GM10266 (cell line): ENCODE results near the gene PDXDC1.
"Not testable (repeated sequence)": the region's sequence is repeated elsewhere in the genome, so short reads cannot be mapped to it uniquely, and the experiment has no call there.

Source experiments
- DNase-seq: peaks from one replicate; pipeline ENCODE4 v3.0.0; 2012; ENCODE audit errors: extremely low spot score

The PDXDC1 gene

GRCh38 chr16:15144781-15145417, 170.1 kb downstream of the PDXDC1 start:
- not testable (repeated sequence) for DNase-seq

DNA sequence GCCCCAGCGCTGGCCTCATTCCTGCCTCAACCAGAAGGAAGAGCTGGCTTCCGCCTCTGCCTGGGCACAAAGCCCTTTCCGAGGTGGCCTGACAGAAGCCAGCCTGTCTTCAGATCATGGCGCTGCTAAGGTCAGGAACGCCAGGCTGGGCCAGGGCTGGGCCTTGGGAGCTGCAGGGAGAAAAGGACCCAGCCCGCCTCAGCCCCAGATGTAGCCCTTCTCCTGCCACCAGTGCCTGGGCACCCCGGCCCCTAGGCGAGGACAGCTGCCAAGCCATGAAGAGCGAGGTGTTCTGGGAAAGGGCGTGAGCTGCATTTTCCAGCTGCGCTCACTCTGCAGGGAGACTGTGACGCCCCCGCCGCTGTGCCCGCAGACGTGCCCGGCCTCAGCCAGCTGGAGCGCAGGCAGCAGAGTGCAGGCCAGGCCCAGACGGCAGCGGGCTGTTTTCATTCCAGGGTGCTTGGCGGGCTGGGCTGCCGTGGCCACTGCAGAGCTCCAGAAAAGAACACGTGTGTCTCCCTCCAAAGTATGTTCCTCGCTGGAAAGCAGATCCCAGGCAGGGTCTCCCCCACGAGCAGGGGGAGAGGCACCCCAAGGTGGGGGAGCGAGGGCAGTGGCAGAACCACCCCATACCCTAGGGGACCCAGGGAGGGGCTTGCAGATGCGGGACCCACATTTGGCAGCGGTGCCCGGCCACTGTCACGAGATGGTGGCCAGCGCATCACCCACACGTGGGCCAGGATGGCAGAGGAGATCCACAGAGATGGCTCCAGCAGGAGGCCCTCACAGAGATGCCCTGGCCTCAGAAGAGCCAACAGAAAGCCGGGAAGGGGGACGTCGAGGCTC, 170.8 kb downstream of the PDXDC1 start:
- not testable (repeated sequence) for DNase-seq

- DNase-seq, result not testable (repeated sequence)
Observed at GRCh38 chr16:15146264-15146662, 171.4 kb downstream of the PDXDC1 start.

- DNase-seq, result not testable (repeated sequence)
Observed at GRCh38 chr16:15148831-15149230, 174.0 kb downstream of the PDXDC1 start.

DNA sequence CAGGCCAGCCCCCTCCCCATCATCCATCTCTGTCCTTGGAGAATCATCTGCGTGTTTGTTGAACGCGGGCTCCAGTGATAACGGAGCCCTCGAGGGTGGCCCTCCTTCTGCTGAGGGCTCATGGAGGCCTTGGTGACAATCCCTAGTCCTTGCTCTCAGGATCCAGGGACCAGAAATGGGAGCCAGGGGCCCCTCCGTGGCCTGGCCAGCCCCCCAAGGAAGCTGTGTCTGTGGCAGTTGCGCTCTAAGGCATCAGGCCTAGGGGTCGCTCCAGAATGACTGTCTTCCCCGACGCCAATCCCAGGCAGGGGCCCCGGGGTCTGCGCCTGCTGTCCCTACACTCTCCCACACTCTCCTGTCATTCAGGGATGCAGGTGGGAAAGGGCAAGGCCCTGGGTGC, 174.4 kb downstream of the PDXDC1 start:
- DNase-seq, result not testable (repeated sequence)

DNA sequence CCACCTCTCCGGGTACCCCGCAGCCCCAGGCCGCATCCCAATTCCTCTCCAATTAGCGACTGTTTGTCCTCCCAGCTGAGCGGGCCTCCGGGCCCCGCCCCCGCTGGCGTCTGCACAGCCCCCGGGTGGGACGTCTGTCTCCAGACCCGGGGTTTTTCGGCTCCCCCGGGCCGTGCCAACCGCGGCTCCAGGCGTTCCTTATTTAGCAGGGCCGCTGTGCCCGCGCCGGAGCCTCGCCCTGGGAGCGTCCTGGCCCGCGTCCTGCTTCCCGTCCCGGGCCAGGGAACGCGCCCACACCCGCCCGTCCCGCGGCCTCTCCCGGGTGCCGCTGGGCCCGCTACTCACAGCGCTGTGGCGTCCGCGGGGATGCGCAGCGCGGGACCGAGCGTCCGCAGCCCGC, 179.2 kb downstream of the PDXDC1 start:
- DNase-seq, result not testable (repeated sequence)

DNA sequence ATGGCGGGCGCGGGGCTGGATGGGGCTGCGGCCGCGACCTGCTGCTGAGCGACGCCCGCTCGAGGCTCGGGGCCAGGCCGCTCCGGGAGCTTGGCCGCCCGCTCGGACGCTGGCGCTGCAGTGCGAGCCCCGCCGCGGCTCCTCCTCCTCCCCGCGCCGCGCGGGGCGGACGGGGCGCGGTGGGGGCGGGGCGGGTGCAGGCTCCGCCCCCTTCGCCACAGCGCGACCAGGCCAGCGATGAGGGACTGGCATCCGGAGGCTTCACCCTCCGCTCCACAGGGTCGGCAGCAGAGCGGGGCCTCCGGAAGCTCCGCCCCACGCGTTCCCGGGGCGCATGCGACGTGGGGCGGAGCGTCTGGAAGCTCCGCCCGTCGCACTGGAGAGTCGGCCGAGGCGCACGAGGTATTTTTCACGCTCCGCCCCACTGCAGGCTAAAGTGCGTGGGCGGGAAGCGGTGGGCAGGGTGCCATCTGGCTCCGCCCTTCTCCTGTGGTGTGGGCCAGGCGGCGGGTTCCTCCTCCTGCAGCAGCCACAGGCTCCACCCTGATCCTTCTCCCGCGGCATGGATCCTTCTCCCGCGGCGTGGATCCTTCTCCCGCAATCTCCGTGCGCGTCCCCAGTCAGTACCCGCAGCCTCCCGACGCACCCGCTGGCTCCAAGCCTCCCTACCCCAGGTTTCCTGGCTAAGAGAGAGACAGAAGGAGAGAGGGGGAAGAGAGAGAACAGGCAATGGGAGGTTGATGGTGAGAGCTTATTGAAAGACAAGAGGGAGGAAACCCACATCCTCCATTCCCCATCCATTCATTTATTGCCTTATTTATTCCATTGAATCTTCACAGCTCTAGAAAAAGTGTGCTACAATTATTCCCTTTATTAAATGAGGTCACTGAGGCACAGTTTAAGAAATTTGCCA, 180.1 kb downstream of the PDXDC1 start:
- peak; percentile 93 for DNase-seq

DNA sequence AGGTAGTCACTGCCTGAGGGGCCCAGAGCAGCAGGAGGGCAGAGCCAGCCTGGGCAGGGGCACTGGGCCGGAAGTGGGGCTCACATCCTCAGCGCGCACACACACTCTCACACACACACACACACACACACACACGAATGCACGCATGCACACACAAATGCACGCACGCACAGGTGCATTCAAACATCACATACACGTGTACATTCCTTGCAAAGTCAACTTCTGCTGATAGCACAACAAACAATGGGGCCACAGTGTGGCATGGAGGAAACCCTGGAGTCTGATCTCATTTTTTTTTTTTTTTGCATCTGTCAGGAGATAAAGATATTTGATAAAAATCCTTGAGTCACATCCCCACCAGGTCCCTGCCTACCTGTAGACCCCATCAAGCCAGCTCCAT, 182.8 kb downstream of the PDXDC1 start:
- not testable (repeated sequence) for DNase-seq

- DNase-seq, result not testable (repeated sequence)
Observed at GRCh38 chr16:15159671-15160070, 184.8 kb downstream of the PDXDC1 start.

GRCh38 chr16:15160571-15160970, 185.7 kb downstream of the PDXDC1 start:
- DNase-seq, result not testable (repeated sequence)

DNA sequence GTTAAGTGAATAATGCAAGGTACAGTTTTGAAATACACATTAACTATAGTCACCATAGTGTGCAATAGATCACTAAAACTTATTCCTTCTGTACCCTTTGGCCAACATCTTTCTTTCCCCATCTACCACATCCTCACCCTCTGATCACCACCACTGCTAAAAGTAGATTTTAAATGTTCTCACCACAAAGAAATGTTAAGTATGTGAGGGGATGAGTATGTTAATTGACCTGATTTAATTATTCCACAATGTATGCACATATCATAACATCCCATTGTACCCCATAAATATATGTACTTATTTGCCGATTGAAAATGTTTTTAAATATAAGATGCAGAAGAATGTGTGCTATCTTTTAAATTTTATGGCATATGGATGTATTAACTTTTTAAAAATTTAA, 188.2 kb downstream of the PDXDC1 start:
- not testable (repeated sequence) for DNase-seq

GRCh38 chr16:15166177-15166576, 191.4 kb downstream of the PDXDC1 start:
- DNase-seq, result not testable (repeated sequence)

GRCh38 chr16:15168303-15168702, 193.5 kb downstream of the PDXDC1 start:
- not testable (repeated sequence) for DNase-seq

GRCh38 chr16:15168953-15169652, 194.3 kb downstream of the PDXDC1 start:
- not testable (repeated sequence) for DNase-seq

- not testable (repeated sequence) for DNase-seq
Observed at GRCh38 chr16:15179909-15180308, 205.1 kb downstream of the PDXDC1 start.

GRCh38 chr16:15180946-15181345, 206.1 kb downstream of the PDXDC1 start:
- not testable (repeated sequence) for DNase-seq

GRCh38 chr16:15184000-15184399, 209.2 kb downstream of the PDXDC1 start:
- DNase-seq, result not testable (repeated sequence)
